ENCODE measurements around the gene TRAPPC2L. TPM values are rescaled to one million over a fixed set of nuclear protein-coding genes. Genes with fewer than 3 reads are reported as not detected.

TRAPPC2L gene
- total RNA-seq, 2 experiments from 2014 or later, result 27.6 to 44.9 TPM

DNA sequence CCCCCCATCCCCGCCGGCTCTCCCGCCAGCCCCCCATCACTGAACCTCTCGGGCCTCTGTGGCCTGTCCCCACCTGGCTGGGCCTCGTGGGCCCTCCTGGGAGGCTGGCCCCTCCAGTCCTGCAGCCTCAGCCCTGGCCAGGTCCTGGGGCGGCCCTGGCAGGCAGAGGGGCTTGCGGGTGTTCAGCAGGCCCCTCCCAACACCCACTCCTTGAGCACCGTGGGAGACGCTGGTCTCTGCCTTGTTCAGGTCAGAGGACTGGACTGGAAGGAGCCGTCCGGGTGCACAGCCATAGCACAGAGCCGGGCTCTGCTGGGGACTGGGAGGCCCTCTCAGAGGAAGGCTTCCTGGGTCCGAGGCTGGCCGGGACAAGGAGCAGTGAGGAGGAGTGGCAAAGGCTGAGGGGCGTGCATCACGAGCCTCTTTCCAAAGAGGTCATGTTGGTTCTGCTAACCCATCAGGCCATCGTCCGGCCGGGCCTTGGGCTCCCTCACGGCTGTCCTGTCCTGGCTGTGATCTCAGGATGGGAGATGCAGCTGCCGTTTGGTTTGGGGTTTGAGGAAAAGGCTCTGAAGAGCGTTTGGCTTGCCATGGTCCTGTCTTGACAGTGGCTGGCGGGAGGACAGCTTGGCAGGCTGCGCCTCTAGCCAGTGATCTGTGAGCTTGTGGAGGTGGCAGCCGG, 15.9 kb downstream of the TRAPPC2L start:
- DNase-seq (ENCODE audit: low spot score), result no peak
- Histone ChIP-seq H3K4me1 (ENCODE audit: insufficient read depth, low read length, poor library complexity, severe bottlenecking) (no peaks in the 10 kb centered on the region), H3K4me2 (ENCODE audit: low read length) (no peak overlapping the region), H2AFZ (ENCODE audit: low read length) (no peak overlapping the region), H3K79me2 (ENCODE audit: insufficient read depth, low read depth, low read length) (no peaks in the 10 kb centered on the region), H4K20me1 (ENCODE audit: insufficient read depth, low read length) (no peaks in the 10 kb centered on the region), H3K27ac (ENCODE audit: low read depth, low read length, poor library complexity, severe bottlenecking) (no peak overlapping the region), H3K9me3 (ENCODE audit: low read length) (no peaks in the 10 kb centered on the region), H3K36me3 (ENCODE audit: insufficient read depth, low read length) (no peaks in the 10 kb centered on the region), H3K9me2 (ENCODE audit: insufficient read depth, low read length) (no peaks in the 10 kb centered on the region), H3K4me3 (ENCODE audit: low read depth, low read length, poor library complexity, severe bottlenecking) (no peak overlapping the region)
- TF ChIP-seq CTCF (conservative IDR thresholded peaks at IDR 0.05; ENCODE audit: low read length) (no peak), EZH2phosphoT487 (IDR thresholded peaks at IDR 0.05; ENCODE audit: borderline replicate concordance, low read depth, low read length) (no peak)
- POLR2A ChIA-PET, result interaction anchor here (0.7 kb wide), 1 partner anchor 550 kb away, joined by 4 read pairs; no protein-coding TSS in a partner anchor
- CTCF ChIA-PET (ENCODE audit: unreplicated experiment), result no interaction called here
- no TSS peak for BruUV-seq (replicated peaks)
- intact Hi-C loops (cut with micrococcal nuclease; ENCODE audit: unreplicated experiment), result no loop called here

GRCh38 chr16:88874938-88875599, 18.1 kb downstream of the TRAPPC2L start:
- intact Hi-C loops (cut with micrococcal nuclease; ENCODE audit: unreplicated experiment), result no loop called here
- H3K4me3 ChIP-seq (ENCODE audit: low read depth, low read length, poor library complexity, severe bottlenecking), result no peak overlapping the region
- no peaks in the 10 kb centered on the region for H3K36me3 ChIP-seq (ENCODE audit: insufficient read depth, low read length)
- CTCF ChIA-PET (ENCODE audit: unreplicated experiment), result no interaction called here
- no peaks in the 10 kb centered on the region for H4K20me1 ChIP-seq (ENCODE audit: insufficient read depth, low read length)
- no peak for DNase-seq (ENCODE audit: low spot score)
- no TSS peak for BruUV-seq (replicated peaks)
- no peak overlapping the region for H3K27ac ChIP-seq (ENCODE audit: low read depth, low read length, poor library complexity, severe bottlenecking)
- no peaks in the 10 kb centered on the region for H3K79me2 ChIP-seq (ENCODE audit: insufficient read depth, low read depth, low read length)
- POLR2A ChIA-PET, result no interaction called here
- no peaks in the 10 kb centered on the region for H3K9me3 ChIP-seq (ENCODE audit: low read length)
- H3K9me2 ChIP-seq (ENCODE audit: insufficient read depth, low read length), result no peaks in the 10 kb centered on the region
- H2AFZ ChIP-seq (ENCODE audit: low read length), result no peak overlapping the region
- TF ChIP-seq EZH2phosphoT487 (IDR thresholded peaks at IDR 0.05; ENCODE audit: borderline replicate concordance, low read depth, low read length), result no peak
- no peak overlapping the region for H3K4me2 ChIP-seq (ENCODE audit: low read length)
- no peaks in the 10 kb centered on the region for H3K4me1 ChIP-seq (ENCODE audit: insufficient read depth, low read length, poor library complexity, severe bottlenecking)

- BruUV-seq (replicated peaks), result no TSS peak
- H3K4me3 ChIP-seq (ENCODE audit: low read depth, low read length, poor library complexity, severe bottlenecking), result no peak overlapping the region
- no peaks in the 10 kb centered on the region for H3K9me2 ChIP-seq (ENCODE audit: insufficient read depth, low read length)
- H4K20me1 ChIP-seq (ENCODE audit: insufficient read depth, low read length), result no peaks in the 10 kb centered on the region
- H3K9me3 ChIP-seq (ENCODE audit: low read length), result no peaks in the 10 kb centered on the region
- intact Hi-C loops (cut with micrococcal nuclease; ENCODE audit: unreplicated experiment), result no loop called here
- no peak overlapping the region for H3K4me2 ChIP-seq (ENCODE audit: low read length)
- H3K4me1 ChIP-seq (ENCODE audit: insufficient read depth, low read length, poor library complexity, severe bottlenecking), result no peaks in the 10 kb centered on the region
- H2AFZ ChIP-seq (ENCODE audit: low read length), result no peak overlapping the region
- H3K79me2 ChIP-seq (ENCODE audit: insufficient read depth, low read depth, low read length), result no peaks in the 10 kb centered on the region
- DNase-seq (ENCODE audit: low spot score), result no peak
- ChIA-PET POLR2A (interaction anchor here (0.7 kb wide), 1 partner anchor 227 kb away, joined by 3 read pairs; no protein-coding TSS in a partner anchor), CTCF (ENCODE audit: unreplicated experiment) (no interaction called here)
- H3K36me3 ChIP-seq (ENCODE audit: insufficient read depth, low read length), result no peaks in the 10 kb centered on the region
- TF ChIP-seq CTCF (conservative IDR thresholded peaks at IDR 0.05; ENCODE audit: low read length) (no peak), EZH2phosphoT487 (IDR thresholded peaks at IDR 0.05; ENCODE audit: borderline replicate concordance, low read depth, low read length) (no peak)
- no peak overlapping the region for H3K27ac ChIP-seq (ENCODE audit: low read depth, low read length, poor library complexity, severe bottlenecking)
These were observed 18.8 kb downstream of the TRAPPC2L start for GRCh38 chr16:88875703-88876234.
